IMR-90 (cell line): ENCODE data around the gene ANO9. TPM values are rescaled to one million over a fixed set of nuclear protein-coding genes. Genes with fewer than 3 reads are reported as not detected.
A peak's percentile ranks its signal among the peaks of the same experiment; 100 is the strongest.

Source experiments
- ATAC-seq: fragments of 200-7000 bp; cut with Tn5 transposase; 2 replicates; pipeline ENCODE4 v1.9.1; 2020; ENCODE audit warnings: low read depth, mild to moderate bottlenecking, moderate library complexity
- BruUV-seq: library from RNA; stranded (reverse); fragments of 400-500 nt; replicated peaks from 2 replicates; lab custom pipeline; 2021; lab: Mats Ljungman, UMichigan
- CTCF ChIA-PET: fragments of 300-600 bp; formaldehyde crosslinking; extraction: SDS; loops from one replicate; lab custom pipeline; 2021; ENCODE audit warnings: antibody characterized with exemption; lab: Yijun Ruan, JAX
- POLR2A ChIA-PET: fragments of 300-600 bp; sonication (Branson Sonifier 250); formaldehyde crosslinking; loops from one replicate; lab custom pipeline; 2022; ENCODE audit warnings: antibody characterized with exemption; ENCODE audit not compliant: unreplicated experiment; lab: Charles Lee
- DNase-seq: peaks from one replicate; pipeline ENCODE4 v3.0.0; 2013
- H2AFZ ChIP-seq: replicated peaks from 2 replicates; pipeline ENCODE3; 2013; ENCODE audit warnings: low read length, mild to moderate bottlenecking; ENCODE audit not compliant: poor library complexity
- H2AK5ac ChIP-seq: 2 replicates; pipeline ENCODE4 v1.6.1; 2013; ENCODE audit warnings: low read depth, low read length, inconsistent platforms
- H2AK9ac ChIP-seq: replicated peaks from 2 replicates; pipeline ENCODE3; 2013; ENCODE audit warnings: mild to moderate bottlenecking, low read depth, low read length, moderate library complexity; ENCODE audit not compliant: poor library complexity
- H2BK120ac ChIP-seq: 2 replicates; pipeline ENCODE4 v1.6.1; 2013; ENCODE audit warnings: low read depth, low read length, inconsistent platforms
- H2BK15ac ChIP-seq: 3 replicates; pipeline ENCODE4 v1.6.1; 2013; ENCODE audit warnings: low read depth, low read length, inconsistent platforms
- H2BK20ac ChIP-seq: 2 replicates; pipeline ENCODE4 v1.6.1; 2013; ENCODE audit warnings: low read depth, mild to moderate bottlenecking, inconsistent platforms, low read length, moderate library complexity
- H2BK5ac ChIP-seq: 2 replicates; pipeline ENCODE4 v1.6.1; 2013; ENCODE audit warnings: mild to moderate bottlenecking, low read depth, low read length, inconsistent platforms; ENCODE audit not compliant: poor library complexity, severe bottlenecking
- H3K14ac ChIP-seq: replicated peaks from 2 replicates; pipeline ENCODE4 v1.6.1; 2013; ENCODE audit warnings: low read depth, low read length, inconsistent platforms
- H3K18ac ChIP-seq: 2 replicates; pipeline ENCODE4 v1.6.1; 2013; ENCODE audit warnings: low read depth, low read length, control low read depth
- H3K23ac ChIP-seq: 2 replicates; pipeline ENCODE4 v1.6.1; 2013; ENCODE audit warnings: low read depth, low read length, inconsistent platforms
- H3K27ac ChIP-seq: 2 replicates; pipeline ENCODE4 v1.5.1; 2013; ENCODE audit warnings: mild to moderate bottlenecking, control low read depth, low read length; ENCODE audit not compliant: insufficient read depth
- H3K27me3 ChIP-seq: 2 replicates; pipeline ENCODE4 v1.6.1; 2013; ENCODE audit warnings: low read length; ENCODE audit not compliant: control insufficient read depth, insufficient read depth
- H3K36me3 ChIP-seq: 2 replicates; pipeline ENCODE4 v1.6.1; 2013; ENCODE audit warnings: low read length, mixed read lengths; ENCODE audit not compliant: control insufficient read depth, insufficient read depth
- H3K4ac ChIP-seq: 2 replicates; pipeline ENCODE4 v1.6.1; 2013; ENCODE audit warnings: low read depth, low read length, inconsistent platforms
- H3K4me1 ChIP-seq: 2 replicates; pipeline ENCODE4 v1.6.1; 2013; ENCODE audit warnings: low read length, mixed read lengths; ENCODE audit not compliant: control insufficient read depth, insufficient read depth
- H3K4me2 ChIP-seq: 2 replicates; pipeline ENCODE4 v1.6.1; 2013; ENCODE audit warnings: low read depth, mild to moderate bottlenecking, control low read depth, low read length, moderate library complexity
- H3K4me3 ChIP-seq: 2 replicates; pipeline ENCODE4 v1.5.1; 2013; ENCODE audit warnings: low read depth, mild to moderate bottlenecking, control low read depth, low read length, moderate library complexity; ENCODE audit not compliant: insufficient read depth
- H3K56ac ChIP-seq: 2 replicates; pipeline ENCODE4 v1.6.1; 2013; ENCODE audit warnings: low read length, inconsistent platforms; ENCODE audit not compliant: insufficient read depth; ENCODE audit errors: extremely low read depth
- H3K79me1 ChIP-seq, 2 experiments: 2 replicates each; pipeline ENCODE4 v1.6.1; 2013; ENCODE audit warnings: low read length in 2 of 2, inconsistent platforms in 1 of 2, low read depth in 1 of 2
- H3K9ac ChIP-seq: 2 replicates; pipeline ENCODE4 v1.6.1; 2013; ENCODE audit warnings: low read depth, low read length, control low read depth
- H3K9me1 ChIP-seq: 2 replicates; pipeline ENCODE4 v1.6.1; 2013; ENCODE audit warnings: low read length, inconsistent platforms; ENCODE audit not compliant: insufficient read depth
- H3K9me3 ChIP-seq: 2 replicates; pipeline ENCODE4 v1.6.1; 2013; ENCODE audit warnings: low read length; ENCODE audit not compliant: control insufficient read depth, insufficient read depth
- H4K20me1 ChIP-seq: 2 replicates; pipeline ENCODE4 v1.6.1; 2013; ENCODE audit warnings: low read length, inconsistent platforms; ENCODE audit not compliant: insufficient read depth
- H4K5ac ChIP-seq: 2 replicates; pipeline ENCODE4 v1.6.1; 2013; ENCODE audit warnings: mild to moderate bottlenecking, low read depth, low read length, control low read depth
- H4K8ac ChIP-seq, 2 experiments: 2 replicates each; pipeline ENCODE4 v1.6.1; 2013; ENCODE audit warnings: low read depth in 2 of 2, low read length in 2 of 2, control low read depth in 1 of 2, inconsistent platforms in 1 of 2
- H4K91ac ChIP-seq: 2 replicates; pipeline ENCODE4 v1.6.1; 2013; ENCODE audit warnings: low read depth, low read length, inconsistent platforms; ENCODE audit not compliant: insufficient read depth
- BHLHE40 ChIP-seq: fragments of 150-350 bp; IDR thresholded peaks from 2 replicates; pipeline ENCODE4 v1.6.1; 2016; ENCODE audit warnings: mild to moderate bottlenecking, low read depth, low read length
- CHD1 ChIP-seq: IDR thresholded peaks from 2 replicates; pipeline ENCODE4 v1.6.1; 2012; ENCODE audit warnings: low read depth, low read length, improper control_type of control experiment
- MAFK ChIP-seq: IDR thresholded peaks from 2 replicates; pipeline ENCODE4 v1.6.1; 2012; ENCODE audit warnings: low read depth, low read length, improper control_type of control experiment
- MAZ ChIP-seq: IDR thresholded peaks from 2 replicates; pipeline ENCODE4 v1.6.1; 2012; ENCODE audit warnings: low read depth, mild to moderate bottlenecking, low read length, improper control_type of control experiment, moderate library complexity, borderline replicate concordance
- NFE2L2 ChIP-seq: fragments of 150-350 bp; IDR thresholded peaks from 2 replicates; pipeline ENCODE4 v1.6.1; 2016; ENCODE audit warnings: low read depth, mild to moderate bottlenecking, low read length
- POLR2A ChIP-seq: IDR thresholded peaks from 2 replicates; pipeline ENCODE4 v1.6.1; 2012; ENCODE audit warnings: mild to moderate bottlenecking, low read depth, low read length
- RFX5 ChIP-seq: IDR thresholded peaks from 2 replicates; pipeline ENCODE4 v1.8.0; 2012; ENCODE audit warnings: low read depth, mild to moderate bottlenecking, low read length, moderate library complexity
- USF2 ChIP-seq: fragments of 150-350 bp; IDR thresholded peaks from 2 replicates; pipeline ENCODE4 v1.6.1; 2017; ENCODE audit warnings: mild to moderate bottlenecking, antibody characterized with exemption, low read length, low read depth
- WGBS, 2 experiments: methylation state at CpG; one replicate each; pipeline versions ENCODE4 v1.1.5 to v1.1.7; 2013; ENCODE audit warnings: missing lambda C conversion rate in 2 of 2; ENCODE audit not compliant: insufficient read length in 1 of 2; ENCODE audit errors: extremely low coverage in 2 of 2; 5-methylcytosine and 5-hydroxymethylcytosine counted together
- dilution Hi-C: fragments of 300-500 bp; cut with HindIII; formaldehyde crosslinking; loops from one replicate; pipeline ENCODE4 v1.14.3; 2018; ENCODE audit warnings: low sequenced_read_pairs; ENCODE audit not compliant: unreplicated experiment
- in situ Hi-C: fragments of 300-500 bp; cut with MboI; formaldehyde crosslinking; loops from 3 replicates; pipeline ENCODE4 v1.14.3; 2019; ENCODE audit warnings: low sequenced_read_pairs, inconsistent platforms, mixed read lengths
- intact Hi-C: fragments of 100-400 bp; cut with micrococcal nuclease; formaldehyde crosslinking; loops from 2 replicates; pipeline ENCODE4 v1.10.0; 2022
- polyA plus RNA-seq, 3 experiments: library from polyadenylated mRNA; depleted of rRNA; stranded (reverse); fragments of >200 nt; gene quantifications; 2 replicates each; pipeline ENCODE4 v1.2.3, GENCODE V29; 2012; ENCODE audit warnings: low replicate concordance in 1 of 3
- total RNA-seq: library from RNA; depleted of rRNA; stranded (reverse); fragments of >200 nt; gene quantifications from 2 replicates; pipeline ENCODE4 v1.2.3, GENCODE V29; 2012

ANO9 gene
- total and polyA plus RNA-seq, 2 of the 4 experiments (the other 2 are of a cell fraction) = not detected

GRCh38 chr11:416051-416756, 25.6 kb downstream of the ANO9 start:
- CTCF ChIA-PET = no interaction called here
- H3K27ac ChIP-seq = no peak overlapping the region
- no peaks in the 10 kb centered on the region for H3K9me3 ChIP-seq
- ATAC-seq (no peak), DNase-seq (no peak)
- 0 out of 2 replicates have a peak, but pooled peaks cover 5% of the 10 kb centered on the region for H3K9me1 ChIP-seq
- H3K9ac ChIP-seq = peak overlapping the region; percentile 23; the same call in 1 of the 2 replicates
- WGBS, 2 experiments = 30% methylated on average over 17 of the region's 45 CpGs; no CpG with 5 or more reads in 1 of the 2 experiments
- no peak overlapping the region for H4K91ac ChIP-seq
- H2AK5ac ChIP-seq = 0 out of 2 replicates have a peak overlapping the region, but pooled peaks have one; percentile 60
- H3K4ac ChIP-seq = peak overlapping the region; percentile 42; the same call in 1 of the 2 replicates
- no peak overlapping the region for H3K56ac ChIP-seq
- H4K20me1 ChIP-seq = no peaks in the 10 kb centered on the region
- intact Hi-C loops (no loop called here), dilution Hi-C loops (no loop called here), in situ Hi-C loops (no loop called here)
- peak overlapping the region; percentile 76 for H3K4me2 ChIP-seq
- no peak overlapping the region for H2BK5ac ChIP-seq
- H4K8ac ChIP-seq = peak overlapping the region in 1 of 2 experiments; percentile 28; a peak in 1 of 4 replicates
- no TSS peak for BruUV-seq
- no peak overlapping the region for H2BK120ac ChIP-seq
- no peak for TF ChIP-seq NFE2L2
- TF ChIP-seq POLR2A = no peak
- no peak for TF ChIP-seq BHLHE40
- no peak for TF ChIP-seq MAZ
- TF ChIP-seq MAFK = no peak
- TF ChIP-seq USF2 = no peak
- no peak for TF ChIP-seq CHD1
- TF ChIP-seq RFX5 = no peak
- H3K23ac ChIP-seq = no peak overlapping the region
- POLR2A ChIA-PET = no interaction called here
- peaks cover 14% of the 10 kb centered on the region for H3K4me1 ChIP-seq
- peak overlapping the region; percentile 92 for H2AFZ ChIP-seq
- peak overlapping the region; percentile 41 for H3K4me3 ChIP-seq
- H3K14ac ChIP-seq = no peak overlapping the region
- H4K5ac ChIP-seq = no peak overlapping the region
- H2BK20ac ChIP-seq = no peak overlapping the region
- no peaks in the 10 kb centered on the region for H3K36me3 ChIP-seq
- no peak overlapping the region; the same call in 2 of the 3 replicates for H2BK15ac ChIP-seq
- H2AK9ac ChIP-seq = peak overlapping the region; percentile 81
- peaks cover 36% of the 10 kb centered on the region for H3K27me3 ChIP-seq
- no peak overlapping the region for H3K18ac ChIP-seq
- H3K79me1 ChIP-seq = no peaks in the 10 kb centered on the region
